Posterior cingulate gyrus (tissue), 11 donors: ENCODE data around the gene NAE1.

Experiments used
- DNase-seq, 10 donors: peaks; one replicate each; pipeline versions ENCODE4 v3.0.0 to v3.0.0-alpha.2; 2020 to 2021; ENCODE audit warnings: mixed read lengths in 3 of 10
- intact Hi-C: fragments of 100-400 bp; cut with DNase I; formaldehyde crosslinking; loops from one replicate; pipeline ENCODE4 v1.15.1; 2023

NAE1 gene

GRCh38 chr16:66830422-66831404 is at the start of gene NAE1:
Gene NAE1, minus strand, starts transcription at chr16:66830976. Its CDS starts 77 bp downstream, at chr16:66830899.
- peak; percentile 72 to 97 (median 81) for DNase-seq
- intact Hi-C loops, result loop anchor here (5.0 kb wide), 1 partner anchor 42 kb away; no protein-coding TSS in a partner anchor

DNA sequence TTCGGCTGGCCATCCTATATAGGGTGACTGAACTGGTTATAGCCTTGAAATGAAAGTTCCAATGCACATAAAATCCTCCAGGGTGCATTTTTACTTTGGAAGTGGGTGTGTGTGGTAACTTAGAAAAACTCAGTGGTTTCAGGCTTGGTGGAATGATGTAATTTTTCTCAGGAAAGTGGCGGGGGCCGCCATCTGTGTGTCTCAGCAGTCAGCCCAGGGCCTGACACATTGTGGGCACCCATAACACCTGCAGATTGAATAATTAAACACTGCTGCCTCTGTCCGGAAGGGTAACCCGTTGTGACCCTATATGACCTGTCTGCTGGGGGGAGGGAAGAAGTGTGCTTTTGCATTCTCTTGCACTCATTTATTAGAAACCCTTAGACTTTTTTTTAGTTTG is 47.3 kb upstream of the NAE1 start:
- intact Hi-C loops, result no loop called here
- peak in 3 of 10 donors; percentile 41 to 76 (median 72) for DNase-seq

DNA sequence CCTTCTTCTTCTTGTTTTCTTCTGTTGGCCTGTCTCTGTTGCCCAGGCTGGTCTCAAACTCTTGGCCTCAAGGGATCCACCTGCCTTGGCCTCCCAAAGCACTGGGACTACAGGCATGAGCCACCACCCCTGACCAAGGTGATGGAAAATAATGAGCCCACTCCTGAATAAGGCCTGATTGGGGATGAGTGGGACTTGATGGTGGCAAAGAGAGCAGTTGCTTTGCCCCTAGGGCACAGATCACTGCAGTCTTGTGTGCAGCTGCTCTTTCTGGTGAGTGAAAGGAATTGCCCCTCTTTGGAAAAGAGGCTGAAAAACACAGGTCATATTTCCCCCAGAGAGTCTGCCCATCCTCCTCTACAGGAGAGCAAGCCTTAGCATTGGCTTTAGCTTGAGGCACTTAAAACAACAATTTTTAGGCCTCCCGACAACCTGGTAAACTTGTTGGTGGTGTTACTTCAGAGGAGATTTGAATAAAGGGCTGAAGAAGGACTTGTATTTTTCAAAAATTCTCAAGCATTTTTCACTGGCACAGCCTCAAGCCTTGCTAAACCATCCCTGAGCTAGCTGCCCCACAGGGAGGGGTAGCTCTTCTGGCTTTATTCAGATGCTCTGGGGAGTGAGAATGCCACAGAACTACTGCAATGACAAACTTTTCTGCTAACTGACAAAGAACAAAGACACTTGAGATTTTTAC is 43.5 kb upstream of the NAE1 start:
- intact Hi-C loops, result loop anchor here (5.0 kb wide), 2 partner anchors 42 to 322 kb away; partner anchors contain the start of genes CKLF, NAE1 and TK2
- DNase-seq, result no peak

- intact Hi-C loops, result loop anchor here (5.0 kb wide), 2 partner anchors 41 to 321 kb away; partner anchors contain the start of genes CKLF, NAE1 and TK2
- no peak for DNase-seq
Measured at GRCh38 chr16:66873685-66874055, 42.9 kb upstream of the NAE1 start.

DNA sequence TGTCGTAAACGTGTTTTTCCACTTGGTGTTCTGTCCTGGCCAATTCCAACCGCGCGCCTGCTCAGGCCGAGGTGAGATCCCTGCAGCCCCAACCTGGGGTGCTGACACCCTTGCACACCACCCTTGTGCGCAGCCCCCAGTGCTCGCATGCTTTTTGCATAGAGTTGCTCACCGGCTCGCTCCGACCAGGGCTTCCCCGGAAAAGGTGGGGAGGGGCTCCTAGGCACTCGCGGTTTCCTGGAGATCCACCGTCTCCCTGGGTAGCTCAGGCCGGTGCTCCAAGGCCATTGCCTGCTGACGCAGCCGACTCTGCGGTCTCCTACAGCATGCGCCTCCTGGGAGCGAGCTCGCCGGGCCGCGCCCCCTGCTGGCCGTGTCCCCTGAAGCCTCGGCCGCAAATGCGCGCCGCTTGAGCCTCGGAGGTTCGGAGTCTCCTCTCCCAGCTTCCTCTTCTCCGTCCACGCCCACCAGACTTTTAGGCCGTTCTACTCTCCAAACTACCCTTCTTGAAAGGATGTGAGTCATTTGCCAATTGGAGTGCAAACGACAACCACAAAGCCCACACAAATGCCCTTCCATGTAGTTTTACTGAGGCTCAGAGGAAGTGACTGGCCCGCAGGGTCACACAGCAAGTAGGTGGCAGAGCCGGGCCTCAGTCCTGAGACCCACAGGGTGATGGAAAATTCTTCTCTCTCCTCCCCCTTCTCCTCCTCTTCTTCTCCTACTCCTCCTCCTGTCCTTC is 42.3 kb upstream of the NAE1 start:
- intact Hi-C loops, result loop anchor here (5.0 kb wide), 2 partner anchors 41 to 321 kb away; partner anchors contain the start of genes CKLF, NAE1 and TK2
- peak; percentile 79 to 98 (median 92) for DNase-seq

- peak in 1 of 10 donors; percentile 5 for DNase-seq
- intact Hi-C loops, result loop anchor here (5.0 kb wide), 2 partner anchors 40 to 320 kb away; partner anchors contain the start of genes CKLF, NAE1 and TK2
Measured at GRCh38 chr16:66872559-66872942, 41.8 kb upstream of the NAE1 start.

DNA sequence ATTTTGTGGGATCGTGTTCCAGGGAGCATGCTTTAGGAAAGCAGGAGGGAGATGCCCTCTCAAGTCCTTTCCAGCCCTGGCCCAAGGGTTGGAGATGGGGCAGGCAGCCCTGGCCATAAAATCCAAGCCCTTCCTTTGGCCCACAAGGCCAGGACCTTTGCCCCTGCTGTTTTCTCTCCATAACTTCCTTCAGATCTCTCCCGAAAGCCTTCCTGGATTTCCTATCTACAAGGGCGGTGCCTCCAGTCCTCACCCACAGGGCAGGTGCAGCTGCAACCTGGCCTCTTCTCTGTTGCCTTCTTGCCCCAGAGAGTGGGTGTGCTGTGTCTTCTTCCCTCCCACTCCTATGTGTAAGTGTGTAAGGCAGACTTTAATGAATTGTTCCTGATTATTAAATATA is 41.1 kb upstream of the NAE1 start:
- no peak for DNase-seq
- intact Hi-C loops, result loop anchor here (5.0 kb wide), 2 partner anchors 40 to 320 kb away; partner anchors contain the start of genes CKLF, NAE1 and TK2

DNA sequence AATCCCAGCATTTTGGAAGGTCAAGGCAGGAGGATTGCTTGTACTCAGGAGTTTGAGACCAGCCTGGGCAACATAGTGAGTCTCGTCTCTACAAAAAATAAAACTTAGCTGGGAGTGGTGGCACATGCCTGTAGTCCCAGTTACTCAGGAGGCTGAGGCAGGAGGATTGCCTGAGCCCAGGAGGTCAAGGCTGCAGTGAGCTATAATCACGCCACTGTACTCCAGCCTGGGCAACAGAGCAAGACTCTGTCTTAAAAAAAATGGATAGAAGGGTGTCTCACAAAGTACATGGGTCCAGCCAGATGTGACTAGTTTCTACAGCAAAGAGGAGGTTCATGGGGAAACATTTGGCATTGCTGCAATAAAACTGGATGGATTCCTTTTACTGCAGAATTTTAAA is 40.6 kb upstream of the NAE1 start:
- intact Hi-C loops, result loop anchor here (5.0 kb wide), 2 partner anchors 39 to 319 kb away; partner anchors contain the start of genes CKLF, NAE1 and TK2
- peak in 1 of 10 donors; percentile 5 for DNase-seq

DNA sequence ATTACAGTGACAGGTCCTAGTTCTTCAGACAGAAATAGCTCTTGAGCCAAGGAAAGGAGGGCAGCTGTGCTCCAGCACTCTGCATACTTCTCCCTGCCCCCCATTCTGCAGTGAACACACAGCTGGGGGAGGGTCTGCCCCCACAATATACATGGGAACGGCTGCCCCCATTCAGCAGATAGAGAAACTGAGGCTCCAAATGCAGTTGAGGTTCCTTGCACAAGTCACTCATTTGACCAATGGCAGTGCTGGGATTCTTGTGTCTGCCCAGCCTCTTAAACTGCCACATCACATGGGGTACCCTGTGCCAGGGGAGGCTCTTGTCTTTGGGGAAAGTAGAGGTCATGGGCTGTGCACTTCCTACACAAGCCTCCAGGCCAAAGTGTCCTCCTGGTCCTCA is 38.6 kb upstream of the NAE1 start:
- no peak for DNase-seq
- intact Hi-C loops, result loop anchor here (10.0 kb wide), 1 partner anchor 115 kb away; the partner anchor contains the start of gene DYNC1LI2

DNA sequence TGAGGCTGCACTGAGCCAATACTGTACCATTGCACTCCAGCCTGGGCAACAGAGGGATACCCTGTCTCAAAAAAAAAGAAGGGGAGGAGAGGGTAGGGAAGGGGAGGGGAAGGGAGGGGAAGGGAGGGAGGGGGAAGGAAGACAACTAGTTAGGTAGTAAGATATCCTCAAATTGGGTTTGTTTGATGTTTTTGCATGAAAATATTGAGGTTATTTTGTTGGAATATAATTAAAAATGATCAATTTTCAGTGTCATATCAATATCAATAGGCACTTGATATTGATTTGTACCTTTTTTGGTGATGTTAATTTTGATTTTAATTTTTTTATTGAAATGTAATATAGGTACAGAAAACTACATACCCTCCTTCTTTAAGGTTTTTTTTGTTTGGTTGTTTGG is 32.9 kb upstream of the NAE1 start:
- DNase-seq, result no peak
- intact Hi-C loops, result loop anchor here (10.0 kb wide), 1 partner anchor 109 kb away; the partner anchor contains the start of gene DYNC1LI2

DNA sequence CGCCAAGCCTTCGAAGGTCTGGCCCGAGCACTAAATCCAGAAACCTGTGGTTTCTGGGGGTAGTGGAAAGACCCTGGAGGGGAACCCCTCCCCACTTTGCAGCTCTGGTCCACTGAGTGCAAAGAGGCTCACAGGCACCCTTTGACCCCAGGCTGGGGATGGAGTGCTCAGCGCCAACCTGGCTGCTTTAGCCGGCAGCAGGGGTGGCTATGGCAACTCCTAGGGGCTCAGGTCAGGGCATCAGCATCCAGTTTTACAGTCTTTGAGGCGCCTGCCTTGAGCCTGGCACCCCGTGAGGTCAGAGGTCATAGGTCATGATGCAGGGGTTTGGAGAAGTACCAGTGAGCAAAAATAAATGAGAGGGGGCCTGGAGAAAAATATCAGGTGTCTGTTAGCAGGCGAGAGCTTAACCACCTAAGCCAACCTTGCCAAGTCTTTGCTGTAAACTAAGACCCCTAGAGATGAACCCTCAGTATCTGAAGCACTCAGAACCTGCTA is 31.3 kb upstream of the NAE1 start:
- DNase-seq, result peak in 3 of 10 donors; percentile 22 to 43 (median 23)
- intact Hi-C loops, result loop anchor here (10.0 kb wide), 1 partner anchor 107 kb away; the partner anchor contains the start of gene DYNC1LI2

- peak in 4 of 10 donors; percentile 30 to 83 (median 58) for DNase-seq
- intact Hi-C loops, result loop anchor here (10.0 kb wide), 1 partner anchor 105 kb away; the partner anchor contains the start of gene DYNC1LI2
Measured at GRCh38 chr16:66859397-66860068, 28.8 kb upstream of the NAE1 start.

DNA sequence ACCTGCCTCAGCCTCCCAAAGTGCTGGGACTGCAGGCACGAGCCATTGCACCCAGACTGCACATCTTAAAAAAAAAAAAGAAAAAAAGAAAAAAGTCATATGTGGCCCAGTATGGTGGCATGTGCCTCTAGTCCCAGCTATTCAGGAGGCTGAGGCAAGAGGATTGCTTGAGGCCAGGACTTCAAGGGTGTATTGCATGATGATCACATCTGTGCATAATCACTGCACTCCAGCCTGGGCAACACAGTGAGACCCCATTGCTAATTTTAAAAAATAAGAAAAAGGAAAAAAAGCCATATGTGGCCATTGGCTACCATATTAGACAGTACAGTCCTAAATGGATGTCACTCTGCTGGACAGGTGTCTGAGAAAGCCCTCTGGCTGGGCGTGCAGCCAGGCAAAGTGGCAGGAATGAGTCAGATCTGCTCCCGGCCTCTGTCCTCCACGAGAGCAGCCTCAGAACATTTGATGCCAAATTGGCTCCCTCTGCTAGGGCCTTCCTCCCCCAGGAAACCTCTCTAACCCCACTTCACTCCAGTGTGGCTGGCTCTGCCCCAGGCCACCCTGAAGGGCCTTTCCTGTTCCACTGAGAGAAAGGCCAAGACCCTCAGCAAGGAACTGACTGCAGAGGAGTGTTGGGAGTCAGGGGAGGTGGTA is 28.1 kb upstream of the NAE1 start:
- peak in 4 of 10 donors; percentile 58 to 87 (median 78) for DNase-seq
- intact Hi-C loops, result no loop called here

- peak in 2 of 10 donors; percentile 15 to 20 for DNase-seq
- intact Hi-C loops, result no loop called here
Measured at GRCh38 chr16:66857437-66857836, 26.7 kb upstream of the NAE1 start.

GRCh38 chr16:66856801-66857200 is 26.0 kb upstream of the NAE1 start:
- DNase-seq, result peak in 1 of 10 donors; percentile 59

GRCh38 chr16:66856184-66856730 is 25.5 kb upstream of the NAE1 start:
- intact Hi-C loops, result no loop called here
- DNase-seq, result peak in 2 of 10 donors; percentile 6 to 57

More at GRCh38 chr16:66856801-66857200, 26.0 kb upstream of the NAE1 start:
- intact Hi-C loops, result no loop called here

DNA sequence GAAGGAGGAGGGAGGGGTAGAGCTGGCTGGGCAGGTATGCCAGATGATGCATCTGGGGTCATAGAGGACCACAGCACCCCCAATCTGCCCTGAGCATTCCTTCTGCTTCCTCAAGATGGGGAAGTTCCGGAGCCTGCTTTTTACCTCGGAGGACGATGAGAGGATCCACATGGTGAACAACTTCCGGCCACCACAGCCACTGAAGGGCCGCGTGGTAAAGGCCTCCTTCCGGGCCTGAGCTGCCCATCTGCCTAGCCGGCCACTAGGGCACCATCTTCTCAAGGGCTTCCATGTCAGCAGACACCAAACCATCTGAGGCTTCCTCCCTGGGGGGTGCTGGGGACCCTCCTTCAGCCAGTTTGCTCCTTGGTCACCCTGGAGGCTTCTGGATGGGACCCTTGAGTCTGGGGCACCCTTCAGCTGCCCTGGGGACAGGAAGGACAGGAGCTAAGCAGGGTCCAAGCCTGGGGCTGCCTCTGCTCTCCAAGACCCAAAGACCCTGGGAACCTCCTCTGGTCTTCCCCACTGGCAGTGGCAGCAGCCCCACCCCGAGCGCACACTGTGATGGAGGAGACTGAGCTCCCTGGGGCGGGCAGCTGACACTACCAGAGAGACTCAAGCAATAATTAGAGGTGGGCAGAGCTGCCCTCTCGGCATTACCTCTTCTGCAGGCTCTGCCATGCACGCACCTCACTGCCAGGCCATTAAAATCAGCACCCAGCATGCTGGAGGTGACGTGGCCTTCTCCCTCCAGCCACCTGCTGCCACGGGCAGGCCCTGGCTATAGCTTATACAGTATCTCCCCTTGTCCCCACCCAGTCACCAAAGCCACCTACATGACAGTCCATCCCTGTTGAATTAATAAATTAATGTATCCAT is 22.7 kb upstream of the NAE1 start:
- peak in 1 of 10 donors; percentile 78 for DNase-seq
- intact Hi-C loops, result no loop called here
